Activated T-cell treated with anti-CD3 and anti-CD28 coated beads, Interleukin-2, amount 50 U/mL, for 24 hours (primary cell): Measurements from ENCODE around the gene RAI14.

Experiments used
- DNase-seq: peaks from one replicate; pipeline ENCODE4 v3.0.0-alpha.2; 2020
- H3K27ac Mint-ChIP-seq: 2 replicates; pipeline ENCODE4 v1.8.0; 2020; ENCODE audit warnings: mild to moderate bottlenecking, mixed read lengths
- H3K27me3 Mint-ChIP-seq: 2 replicates; pipeline ENCODE4 v1.8.0; 2020; ENCODE audit warnings: mixed read lengths
- H3K36me3 Mint-ChIP-seq: 2 replicates; pipeline ENCODE4 v1.8.0; 2020; ENCODE audit warnings: low read depth, mixed read lengths
- H3K4me1 Mint-ChIP-seq: 2 replicates; pipeline ENCODE4 v1.8.0; 2020; ENCODE audit warnings: low read depth, mixed read lengths
- H3K4me3 Mint-ChIP-seq: 2 replicates; pipeline ENCODE4 v1.8.0; 2020; ENCODE audit warnings: mild to moderate bottlenecking, moderate library complexity, mixed read lengths
- H3K9me3 Mint-ChIP-seq: 2 replicates; pipeline ENCODE4 v1.8.0; 2020; ENCODE audit warnings: mixed read lengths

RAI14 gene

GRCh38 chr5:34656700-34657273 is 659 bp downstream of the RAI14 start:
- H3K27ac Mint-ChIP-seq = no peak overlapping the region
- H3K9me3 Mint-ChIP-seq = no peaks in the 10 kb centered on the region
- peaks cover 74% of the 10 kb centered on the region for H3K27me3 Mint-ChIP-seq

GRCh38 chr5:34657274-34657921 is 1.3 kb downstream of the RAI14 start:
- no peaks in the 10 kb centered on the region for H3K36me3 Mint-ChIP-seq
- H3K27ac Mint-ChIP-seq = no peak overlapping the region
- H3K4me3 Mint-ChIP-seq = peak overlapping the region; percentile 72
- peaks cover 78% of the 10 kb centered on the region for H3K27me3 Mint-ChIP-seq
- H3K9me3 Mint-ChIP-seq = no peaks in the 10 kb centered on the region
- no peak for DNase-seq
- H3K4me1 Mint-ChIP-seq = peaks cover 22% of the 10 kb centered on the region

More at GRCh38 chr5:34656700-34657273, 659 bp downstream of the RAI14 start:
- Mint-ChIP-seq H3K4me3 (peak overlapping the region; percentile 72), H3K4me1 (peaks cover 22% of the 10 kb centered on the region), H3K36me3 (no peaks in the 10 kb centered on the region)
- no peak for DNase-seq

- peaks cover 74% of the 10 kb centered on the region for H3K27me3 Mint-ChIP-seq
- DNase-seq = no peak
Observed at GRCh38 chr5:34657988-34658387, 1.9 kb downstream of the RAI14 start.

GRCh38 chr5:34659168-34659567 is 3.0 kb downstream of the RAI14 start:
- Mint-ChIP-seq H3K4me1 (peaks cover 22% of the 10 kb centered on the region), H3K4me3 (no peak overlapping the region), H3K27me3 (peaks cover 69% of the 10 kb centered on the region), H3K36me3 (no peaks in the 10 kb centered on the region), H3K9me3 (no peaks in the 10 kb centered on the region), H3K27ac (no peak overlapping the region)
- no peak for DNase-seq

More at GRCh38 chr5:34657988-34658387, 1.9 kb downstream of the RAI14 start:
- Mint-ChIP-seq H3K4me3 (peak overlapping the region; percentile 72), H3K9me3 (no peaks in the 10 kb centered on the region), H3K36me3 (no peaks in the 10 kb centered on the region), H3K27ac (no peak overlapping the region), H3K4me1 (peaks cover 22% of the 10 kb centered on the region)

- Mint-ChIP-seq H3K27me3 (peaks cover 56% of the 10 kb centered on the region), H3K9me3 (no peaks in the 10 kb centered on the region), H3K27ac (no peak overlapping the region), H3K4me3 (no peak overlapping the region), H3K36me3 (no peaks in the 10 kb centered on the region), H3K4me1 (peaks cover 15% of the 10 kb centered on the region)
- DNase-seq = no peak
Observed at GRCh38 chr5:34660444-34660843, 4.3 kb downstream of the RAI14 start.

- no peaks in the 10 kb centered on the region for H3K36me3 Mint-ChIP-seq
- H3K4me1 Mint-ChIP-seq = no peaks in the 10 kb centered on the region
- H3K9me3 Mint-ChIP-seq = no peaks in the 10 kb centered on the region
- DNase-seq = no peak
- peaks cover 38% of the 10 kb centered on the region for H3K27me3 Mint-ChIP-seq
- no peak overlapping the region for H3K4me3 Mint-ChIP-seq
- no peak overlapping the region for H3K27ac Mint-ChIP-seq
Observed at GRCh38 chr5:34663771-34664496, 7.8 kb downstream of the RAI14 start.

GRCh38 chr5:34666392-34667080 is 10.4 kb downstream of the RAI14 start:
- Mint-ChIP-seq H3K27me3 (peaks cover 16% of the 10 kb centered on the region), H3K4me3 (no peak overlapping the region), H3K36me3 (no peaks in the 10 kb centered on the region), H3K27ac (no peak overlapping the region), H3K4me1 (no peaks in the 10 kb centered on the region), H3K9me3 (no peaks in the 10 kb centered on the region)
- DNase-seq = no peak

- Mint-ChIP-seq H3K36me3 (no peaks in the 10 kb centered on the region), H3K9me3 (no peaks in the 10 kb centered on the region), H3K4me1 (no peaks in the 10 kb centered on the region), H3K4me3 (no peak overlapping the region), H3K27ac (no peak overlapping the region), H3K27me3 (peaks cover 8% of the 10 kb centered on the region)
- no peak for DNase-seq
Observed at GRCh38 chr5:34667705-34668104, 11.6 kb downstream of the RAI14 start.

GRCh38 chr5:34669931-34670516 is 13.9 kb downstream of the RAI14 start:
- H3K4me3 Mint-ChIP-seq = no peak overlapping the region
- H3K27me3 Mint-ChIP-seq = peaks cover 4% of the 10 kb centered on the region
- no peak for DNase-seq
- no peaks in the 10 kb centered on the region for H3K36me3 Mint-ChIP-seq
- no peaks in the 10 kb centered on the region for H3K9me3 Mint-ChIP-seq
- H3K4me1 Mint-ChIP-seq = no peaks in the 10 kb centered on the region
- no peak overlapping the region for H3K27ac Mint-ChIP-seq

- Mint-ChIP-seq H3K27ac (no peak overlapping the region), H3K4me3 (no peak overlapping the region), H3K9me3 (no peaks in the 10 kb centered on the region), H3K27me3 (no peaks in the 10 kb centered on the region), H3K4me1 (no peaks in the 10 kb centered on the region), H3K36me3 (no peaks in the 10 kb centered on the region)
- DNase-seq = no peak
Observed at GRCh38 chr5:34672196-34672595, 16.1 kb downstream of the RAI14 start.

GRCh38 chr5:34673463-34674125 is 17.5 kb downstream of the RAI14 start:
- Mint-ChIP-seq H3K27ac (no peak overlapping the region), H3K9me3 (no peaks in the 10 kb centered on the region), H3K27me3 (no peaks in the 10 kb centered on the region), H3K36me3 (no peaks in the 10 kb centered on the region), H3K4me1 (no peaks in the 10 kb centered on the region), H3K4me3 (no peak overlapping the region)
- DNase-seq = no peak

GRCh38 chr5:34674187-34674586 is 18.1 kb downstream of the RAI14 start:
- no peak for DNase-seq
- Mint-ChIP-seq H3K36me3 (no peaks in the 10 kb centered on the region), H3K9me3 (no peaks in the 10 kb centered on the region), H3K27me3 (no peaks in the 10 kb centered on the region), H3K27ac (no peak overlapping the region), H3K4me3 (no peak overlapping the region), H3K4me1 (no peaks in the 10 kb centered on the region)

GRCh38 chr5:34675857-34676256 is 19.7 kb downstream of the RAI14 start:
- no peak overlapping the region for H3K4me3 Mint-ChIP-seq
- no peak for DNase-seq
- H3K27ac Mint-ChIP-seq = no peak overlapping the region
- no peaks in the 10 kb centered on the region for H3K4me1 Mint-ChIP-seq
- no peaks in the 10 kb centered on the region for H3K36me3 Mint-ChIP-seq
- no peaks in the 10 kb centered on the region for H3K27me3 Mint-ChIP-seq
- H3K9me3 Mint-ChIP-seq = no peaks in the 10 kb centered on the region

- no peak overlapping the region for H3K27ac Mint-ChIP-seq
- H3K4me3 Mint-ChIP-seq = no peak overlapping the region
- DNase-seq = no peak
- no peaks in the 10 kb centered on the region for H3K9me3 Mint-ChIP-seq
- H3K4me1 Mint-ChIP-seq = no peaks in the 10 kb centered on the region
- H3K27me3 Mint-ChIP-seq = no peaks in the 10 kb centered on the region
- no peaks in the 10 kb centered on the region for H3K36me3 Mint-ChIP-seq
Observed at GRCh38 chr5:34676416-34676815, 20.3 kb downstream of the RAI14 start.
